Activated naive CD4-positive, alpha-beta T cell treated with anti-CD3 and anti-CD28 coated beads, Interleukin-2, amount 10 ng/mL, durations not matched to agents 7 days and 5 days (primary cell): ENCODE data around the gene SBF1.

Experiments used
- CTCF ChIA-PET: fragments of 350-600 bp; sonication (Branson Sonifier 250); formaldehyde crosslinking; loops from one replicate; lab custom pipeline; 2021; ENCODE audit warnings: antibody characterized with exemption; lab: Charles Lee
- DNase-seq: peaks from one replicate; pipeline ENCODE4 v3.0.0-alpha.2; 2020
- H3K27ac Mint-ChIP-seq: one replicate; pipeline ENCODE4 v1.8.0; 2021; ENCODE audit warnings: mild to moderate bottlenecking, moderate library complexity, mixed read lengths
- H3K27me3 Mint-ChIP-seq: one replicate; pipeline ENCODE4 v1.8.0; 2021; ENCODE audit warnings: mild to moderate bottlenecking, mixed read lengths
- H3K36me3 Mint-ChIP-seq: one replicate; pipeline ENCODE4 v1.8.0; 2021; ENCODE audit warnings: mixed read lengths
- H3K4me1 Mint-ChIP-seq: one replicate; pipeline ENCODE4 v1.8.0; 2021; ENCODE audit warnings: mixed read lengths
- H3K4me3 Mint-ChIP-seq: one replicate; pipeline ENCODE4 v1.8.0; 2021; ENCODE audit warnings: mild to moderate bottlenecking, moderate library complexity, mixed read lengths
- H3K9me3 Mint-ChIP-seq: one replicate; pipeline ENCODE4 v1.8.0; 2021; ENCODE audit warnings: mixed read lengths

Gene SBF1

GRCh38 chr22:50473855-50474671 lies 772 bp downstream of the SBF1 start:
- Mint-ChIP-seq H3K27me3 (peaks cover 25% of the 10 kb centered on the region), H3K36me3 (peaks cover 12% of the 10 kb centered on the region), H3K9me3 (no peaks in the 10 kb centered on the region), H3K27ac (peak overlapping the region; percentile 91), H3K4me3 (peak overlapping the region; percentile 86), H3K4me1 (peaks cover 62% of the 10 kb centered on the region)
- CTCF ChIA-PET, result interaction anchor here (0.6 to 3.1 kb wide), 10 partner anchors 9 to 325 kb away, joined by 3 to 14 read pairs (median 4); partner anchors contain the start of genes LMF2 and NCAPH2
- peak; percentile 60 for DNase-seq

GRCh38 chr22:50473088-50473487 lies 1.7 kb downstream of the SBF1 start:
- H3K9me3 Mint-ChIP-seq, result no peaks in the 10 kb centered on the region
- H3K36me3 Mint-ChIP-seq, result peaks cover 17% of the 10 kb centered on the region
- peak overlapping the region; percentile 91 for H3K27ac Mint-ChIP-seq
- peak; percentile 73 for DNase-seq
- H3K4me3 Mint-ChIP-seq, result peak overlapping the region; percentile 86
- H3K4me1 Mint-ChIP-seq, result peaks cover 72% of the 10 kb centered on the region
- H3K27me3 Mint-ChIP-seq, result peaks cover 15% of the 10 kb centered on the region
- CTCF ChIA-PET, result interaction anchor here (0.6 to 3.1 kb wide), 8 partner anchors 10 to 324 kb away, joined by 3 to 14 read pairs (median 4); no protein-coding TSS in a partner anchor

- Mint-ChIP-seq H3K36me3 (peaks cover 20% of the 10 kb centered on the region), H3K27me3 (peaks cover 4% of the 10 kb centered on the region), H3K27ac (peak overlapping the region; percentile 95), H3K4me3 (peak overlapping the region; percentile 44), H3K9me3 (no peaks in the 10 kb centered on the region), H3K4me1 (peaks cover 76% of the 10 kb centered on the region)
- CTCF ChIA-PET, result interaction anchor here (1.2 to 3.1 kb wide), 2 partner anchors 15 to 281 kb away, joined by 3 to 14 read pairs; no protein-coding TSS in a partner anchor
- no peak for DNase-seq
Measured at GRCh38 chr22:50471962-50472361, 2.9 kb downstream of the SBF1 start.

GRCh38 chr22:50471197-50471847 lies 3.5 kb downstream of the SBF1 start:
- no peaks in the 10 kb centered on the region for H3K27me3 Mint-ChIP-seq

GRCh38 chr22:50470491-50470890 lies 4.3 kb downstream of the SBF1 start:
- peak overlapping the region; percentile 95 for H3K27ac Mint-ChIP-seq
- peaks cover 79% of the 10 kb centered on the region for H3K4me1 Mint-ChIP-seq
- no peaks in the 10 kb centered on the region for H3K27me3 Mint-ChIP-seq
- DNase-seq, result no peak
- CTCF ChIA-PET, result interaction anchor here (0.8 to 2.8 kb wide), 8 partner anchors 9 to 150 kb away, joined by 3 to 21 read pairs (median 4); no protein-coding TSS in a partner anchor
- peaks cover 31% of the 10 kb centered on the region for H3K36me3 Mint-ChIP-seq
- peak overlapping the region; percentile 69 for H3K4me3 Mint-ChIP-seq
- H3K9me3 Mint-ChIP-seq, result no peaks in the 10 kb centered on the region

More at GRCh38 chr22:50471197-50471847, 3.5 kb downstream of the SBF1 start:
- H3K4me1 Mint-ChIP-seq, result peaks cover 78% of the 10 kb centered on the region
- CTCF ChIA-PET, result interaction anchor here (0.8 to 3.1 kb wide), 5 partner anchors 9 to 26 kb away, joined by 3 to 21 read pairs (median 4); no protein-coding TSS in a partner anchor
- peak overlapping the region; percentile 95 for H3K27ac Mint-ChIP-seq
- no peaks in the 10 kb centered on the region for H3K9me3 Mint-ChIP-seq
- peaks cover 25% of the 10 kb centered on the region for H3K36me3 Mint-ChIP-seq
- H3K4me3 Mint-ChIP-seq, result peak overlapping the region; percentile 69
- DNase-seq, result no peak

GRCh38 chr22:50469377-50470305 lies 5.2 kb downstream of the SBF1 start:
- H3K36me3 Mint-ChIP-seq, result peaks cover 33% of the 10 kb centered on the region
- peak overlapping the region; percentile 69 for H3K4me3 Mint-ChIP-seq
- no peaks in the 10 kb centered on the region for H3K27me3 Mint-ChIP-seq
- H3K4me1 Mint-ChIP-seq, result peaks cover 75% of the 10 kb centered on the region
- H3K9me3 Mint-ChIP-seq, result no peaks in the 10 kb centered on the region
- DNase-seq, result peak; percentile 99
- peak overlapping the region; percentile 95 for H3K27ac Mint-ChIP-seq
- CTCF ChIA-PET, result interaction anchor here (0.9 to 2.8 kb wide), 5 partner anchors 8 to 151 kb away, joined by 3 to 21 read pairs (median 4); no protein-coding TSS in a partner anchor

- H3K27me3 Mint-ChIP-seq, result no peaks in the 10 kb centered on the region
- DNase-seq, result no peak
- CTCF ChIA-PET, result interaction anchor here (0.6 to 2.8 kb wide), 3 partner anchors 8 to 29 kb away, joined by 3 to 21 read pairs (median 3); no protein-coding TSS in a partner anchor
- H3K27ac Mint-ChIP-seq, result peak overlapping the region; percentile 95
- peak overlapping the region; percentile 69 for H3K4me3 Mint-ChIP-seq
- peaks cover 70% of the 10 kb centered on the region for H3K4me1 Mint-ChIP-seq
- no peaks in the 10 kb centered on the region for H3K9me3 Mint-ChIP-seq
- peaks cover 38% of the 10 kb centered on the region for H3K36me3 Mint-ChIP-seq
Measured at GRCh38 chr22:50468626-50469025, 6.2 kb downstream of the SBF1 start.

- Mint-ChIP-seq H3K9me3 (no peaks in the 10 kb centered on the region), H3K4me3 (no peak overlapping the region), H3K27me3 (no peaks in the 10 kb centered on the region), H3K4me1 (peaks cover 62% of the 10 kb centered on the region), H3K27ac (peak overlapping the region; percentile 95), H3K36me3 (peaks cover 39% of the 10 kb centered on the region)
- DNase-seq, result no peak
- CTCF ChIA-PET, result interaction anchor here (1.1 kb wide), 1 partner anchor 8 kb away, joined by 3 read pairs; no protein-coding TSS in a partner anchor
Measured at GRCh38 chr22:50467773-50468440, 6.9 kb downstream of the SBF1 start.

GRCh38 chr22:50467341-50467740 lies 7.5 kb downstream of the SBF1 start:
- DNase-seq, result no peak
- Mint-ChIP-seq H3K4me3 (no peak overlapping the region), H3K27me3 (no peaks in the 10 kb centered on the region), H3K9me3 (no peaks in the 10 kb centered on the region), H3K36me3 (peaks cover 39% of the 10 kb centered on the region), H3K27ac (peak overlapping the region; percentile 28), H3K4me1 (peaks cover 57% of the 10 kb centered on the region)
- CTCF ChIA-PET, result interaction anchor here (0.6 kb wide), 1 partner anchor 76 kb away, joined by 3 read pairs; no protein-coding TSS in a partner anchor

- Mint-ChIP-seq H3K36me3 (peaks cover 45% of the 10 kb centered on the region), H3K27me3 (no peaks in the 10 kb centered on the region), H3K9me3 (no peaks in the 10 kb centered on the region), H3K27ac (no peak overlapping the region), H3K4me3 (no peak overlapping the region), H3K4me1 (peaks cover 36% of the 10 kb centered on the region)
- CTCF ChIA-PET, result interaction anchor here (0.8 to 1.2 kb wide), 2 partner anchors 8 to 155 kb away, joined by 3 to 4 read pairs; no protein-coding TSS in a partner anchor
- no peak for DNase-seq
Measured at GRCh38 chr22:50465066-50465930, 9.5 kb downstream of the SBF1 start.

GRCh38 chr22:50464451-50464850 lies 10.4 kb downstream of the SBF1 start:
- no peaks in the 10 kb centered on the region for H3K27me3 Mint-ChIP-seq

More at GRCh38 chr22:50464451-50464850, 10.4 kb downstream of the SBF1 start:
- Mint-ChIP-seq H3K4me3 (no peak overlapping the region), H3K36me3 (peaks cover 46% of the 10 kb centered on the region), H3K9me3 (no peaks in the 10 kb centered on the region), H3K4me1 (peaks cover 28% of the 10 kb centered on the region), H3K27ac (no peak overlapping the region)
- no peak for DNase-seq
- CTCF ChIA-PET, result interaction anchor here (0.8 kb wide), 1 partner anchor 156 kb away, joined by 3 read pairs; no protein-coding TSS in a partner anchor
